GM19467 (cell line): ENCODE measurements around the gene PDCL2.
"Not testable (repeated sequence)": the region's sequence is repeated elsewhere in the genome, so short reads cannot be mapped to it uniquely, and the experiment has no call there.

Source experiments
- ATAC-seq: cut with Tn5 transposase; IDR thresholded peaks from one replicate; pipeline ENCODE4 v1.9.1; 2021; ENCODE audit warnings: mild to moderate bottlenecking, moderate library complexity; ENCODE audit not compliant: unreplicated experiment

Gene PDCL2

GRCh38 chr4:55598641-55599040, 6.6 kb upstream of the PDCL2 start:
- no peak for ATAC-seq

GRCh38 chr4:55588160-55588559, 3.9 kb downstream of the PDCL2 start:
- ATAC-seq: no peak

- not testable (repeated sequence) for ATAC-seq
Observed at GRCh38 chr4:55582773-55583172, 9.3 kb downstream of the PDCL2 start.

GRCh38 chr4:55578341-55579010, 13.6 kb downstream of the PDCL2 start:
- no peak for ATAC-seq

- no peak for ATAC-seq
Observed at GRCh38 chr4:55575513-55575912, 16.5 kb downstream of the PDCL2 start.

GRCh38 chr4:55574252-55574651, 17.8 kb downstream of the PDCL2 start:
- no peak for ATAC-seq

- ATAC-seq: no peak
Observed at GRCh38 chr4:55571806-55572205, 20.2 kb downstream of the PDCL2 start.

GRCh38 chr4:55568905-55569504, 23.0 kb downstream of the PDCL2 start:
- ATAC-seq: peak; percentile 54

GRCh38 chr4:55561889-55562288, 30.2 kb downstream of the PDCL2 start:
- ATAC-seq: peak; percentile 100

GRCh38 chr4:55560096-55560495, 31.9 kb downstream of the PDCL2 start:
- no peak for ATAC-seq

GRCh38 chr4:55554453-55555030, 37.5 kb downstream of the PDCL2 start:
- no peak for ATAC-seq

- peak; percentile 54 for ATAC-seq
Observed at GRCh38 chr4:55553441-55554201, 38.4 kb downstream of the PDCL2 start.

GRCh38 chr4:55551964-55552363, 40.1 kb downstream of the PDCL2 start:
- ATAC-seq: not testable (repeated sequence)

- ATAC-seq: no peak
Observed at GRCh38 chr4:55549888-55550287, 42.2 kb downstream of the PDCL2 start.

GRCh38 chr4:55547918-55548317, 44.1 kb downstream of the PDCL2 start:
- no peak for ATAC-seq

- no peak for ATAC-seq
Observed at GRCh38 chr4:55547466-55547770, 44.6 kb downstream of the PDCL2 start.

- peak; percentile 66 for ATAC-seq
Observed at GRCh38 chr4:55546756-55547465, 45.1 kb downstream of the PDCL2 start, which contains the start of gene CLOCK. Gene CLOCK, minus strand, starts transcription at chr4:55546909. Its CDS starts 64,124 bp downstream, at chr4:55482785.

GRCh38 chr4:55546506-55546755, 45.6 kb downstream of the PDCL2 start:
- peak; percentile 46 for ATAC-seq

- ATAC-seq: peak; percentile 45
Observed at GRCh38 chr4:55545641-55546505, 46.2 kb downstream of the PDCL2 start.

GRCh38 chr4:55545151-55545550, 46.9 kb downstream of the PDCL2 start:
- ATAC-seq: no peak
